HL-60 (cell line): Measurements from ENCODE around the gene STUM.

Experiments used
- CTCF ChIP-seq: IDR thresholded peaks from one replicate; pipeline ENCODE4 v1.5.1; 2011; ENCODE audit warnings: low read length, control low read depth, inconsistent platforms; ENCODE audit not compliant: insufficient read depth
- REST ChIP-seq: IDR thresholded peaks from 2 replicates; pipeline ENCODE4 v1.6.1; 2012; ENCODE audit warnings: low read depth; ENCODE audit not compliant: insufficient replicate concordance

- TF ChIP-seq CTCF = no peak
- no peak for TF ChIP-seq REST
Observed at GRCh38 chr1:226630592-226630991, 82.0 kb downstream of the STUM start.
